H1 (cell line): ENCODE measurements around the gene CELA2A. TPM values are rescaled to one million over a fixed set of nuclear protein-coding genes. Genes with fewer than 3 reads are reported as not detected.

ENCODE experiments used
- E2F6 ChIP-seq: IDR thresholded peaks from 2 replicates; pipeline ENCODE4 v1.6.1; 2012; ENCODE audit warnings: inconsistent platforms
- RAD21 ChIP-seq, 2 experiments: IDR thresholded peaks in 1 of 2; conservative IDR thresholded peaks in 1 of 2; 2 replicates each; pipeline ENCODE4 v1.6.1; 2011; ENCODE audit warnings: low read depth in 2 of 2, low read length in 2 of 2, improper control_type of control experiment in 1 of 2, inconsistent platforms in 1 of 2, mild to moderate bottlenecking in 1 of 2, moderate library complexity in 1 of 2
- polyA plus RNA-seq, 7 experiments: library from polyadenylated mRNA; depleted of rRNA in 3 of 7; stranded (reverse) in 5 of 7; unstranded in 2 of 7; fragments of >200 nt in 5 of 7; fragments of 200-250 nt in 2 of 7; gene quantifications; 1 replicate in 5 of 7; 2 replicates in 1 of 7; 4 replicates in 1 of 7; pipeline versions ENCODE4 v1.2.1 to v1.2.3, GENCODE V29; 2011 to 2013; ENCODE audit warnings: missing spikeins in 2 of 7, mixed read lengths in 2 of 7
- total RNA-seq: library from RNA; stranded (reverse); fragmentation: NEBNext Ultra II Directional; extraction: Animal tissue kit (Norgen Biotek cat#: 25700); gene quantifications from 2 replicates; pipeline ENCODE4 v1.2.1, GENCODE V29; 2021

The CELA2A gene
- total and polyA plus RNA-seq, 2 of the 8 experiments (the other 6 are each of a cell fraction or from before 2014, with no cell fraction given): not detected

- TF ChIP-seq E2F6 (0 out of 2 replicates have a peak, but pooled peaks have one; percentile 3), RAD21 (IDR thresholded peaks at IDR 0.05 in 1 of 2, conservative IDR thresholded peaks at IDR 0.05 in 1 of 2; ENCODE audit: low read depth in 2 of 2, low read length in 2 of 2) (peak; percentile 28 to 47; a peak in 3 of 4 replicates)
These were observed 29.8 kb upstream of the CELA2A start (continued) for GRCh38 chr1:15426492-15427279.
